Stimulated activated naive CD8-positive, alpha-beta T cell treated with anti-CD3 and anti-CD28 coated beads, Interleukin-15, Interleukin-2, amounts not matched to agents 100 ng/mL and 50 ng/mL, for 24 hours (primary cell): ENCODE results near the gene GSTO2.
"Not testable (repeated sequence)": the region's sequence is repeated elsewhere in the genome, so short reads cannot be mapped to it uniquely, and the experiment has no call there.

ENCODE experiments used
- H3K27ac Mint-ChIP-seq: one replicate; pipeline ENCODE4 v1.8.0; 2021; ENCODE audit warnings: mild to moderate bottlenecking, mixed read lengths
- H3K27me3 Mint-ChIP-seq: one replicate; pipeline ENCODE4 v1.8.0; 2021; ENCODE audit warnings: mixed read lengths
- H3K36me3 Mint-ChIP-seq: one replicate; pipeline ENCODE4 v1.8.0; 2021; ENCODE audit warnings: low read depth, mixed read lengths
- H3K4me1 Mint-ChIP-seq: one replicate; pipeline ENCODE4 v1.8.0; 2021; ENCODE audit warnings: low read depth, mixed read lengths
- H3K4me3 Mint-ChIP-seq: one replicate; pipeline ENCODE4 v1.8.0; 2021; ENCODE audit warnings: mild to moderate bottlenecking, mixed read lengths
- H3K9me3 Mint-ChIP-seq: one replicate; pipeline ENCODE4 v1.8.0; 2021; ENCODE audit warnings: mixed read lengths

Gene GSTO2

GRCh38 chr10:104268713-104269645 is at the start of gene GSTO2:
Gene GSTO2 (plus strand): TSS chr10:104269184. CDS start chr10:104274916, 5,732 bp downstream.
- peaks cover 47% of the 10 kb centered on the region for H3K36me3 Mint-ChIP-seq
- peaks cover 51% of the 10 kb centered on the region for H3K4me1 Mint-ChIP-seq
- H3K27me3 Mint-ChIP-seq: no peaks in the 10 kb centered on the region
- no peaks in the 10 kb centered on the region for H3K9me3 Mint-ChIP-seq
- H3K27ac Mint-ChIP-seq: peak within 1 kb of the TSS; percentile 93
- H3K4me3 Mint-ChIP-seq: peak within 1 kb of the TSS; percentile 85

DNA sequence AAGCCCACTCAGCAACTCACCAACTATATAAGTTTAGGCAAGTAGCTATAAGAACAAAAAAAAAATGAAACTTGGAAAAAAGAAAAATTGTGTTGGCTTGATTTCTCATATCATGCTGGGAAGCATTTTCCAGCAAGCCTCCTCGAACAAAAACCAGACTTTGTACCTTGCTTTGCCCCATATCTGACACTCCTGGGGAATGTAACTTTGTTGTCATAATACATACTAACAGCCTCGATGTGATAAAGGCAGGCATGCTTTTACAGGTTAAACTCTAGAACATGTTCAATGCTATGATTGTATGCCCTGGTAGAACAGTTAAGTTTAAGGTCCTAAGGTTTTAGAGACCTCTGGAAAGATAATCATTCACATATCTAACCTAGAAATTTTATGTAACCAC is 48.5 kb upstream of the GSTO2 start:
- Mint-ChIP-seq H3K27ac (no peak overlapping the region), H3K36me3 (no peaks in the 10 kb centered on the region), H3K27me3 (peaks cover 19% of the 10 kb centered on the region), H3K4me1 (no peaks in the 10 kb centered on the region), H3K4me3 (no peak overlapping the region), H3K9me3 (no peaks in the 10 kb centered on the region)

- H3K9me3 Mint-ChIP-seq: no peaks in the 10 kb centered on the region
- no peak overlapping the region for H3K27ac Mint-ChIP-seq
- no peaks in the 10 kb centered on the region for H3K36me3 Mint-ChIP-seq
- H3K4me3 Mint-ChIP-seq: no peak overlapping the region
- no peaks in the 10 kb centered on the region for H3K4me1 Mint-ChIP-seq
- peaks cover 19% of the 10 kb centered on the region for H3K27me3 Mint-ChIP-seq
Observed at GRCh38 chr10:104223304-104223703, 45.7 kb upstream of the GSTO2 start.

DNA sequence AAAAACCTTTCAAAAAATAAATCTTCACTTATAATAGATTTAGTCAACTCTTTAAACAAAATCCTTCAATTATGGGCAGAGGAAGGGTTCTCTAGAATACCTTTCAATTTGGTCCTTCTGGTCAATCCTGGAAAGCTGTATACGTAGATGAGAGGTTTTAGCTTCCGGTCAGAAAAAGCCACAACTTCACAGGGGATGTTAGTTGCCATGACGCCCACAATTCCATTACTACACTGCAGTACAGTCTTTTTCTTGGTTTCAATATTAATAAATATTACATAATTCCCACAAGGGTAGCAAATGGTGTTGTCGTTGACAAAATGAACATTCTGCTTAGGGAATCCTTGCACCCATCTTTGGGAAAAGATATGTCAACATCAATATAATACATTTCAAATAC is 38.5 kb upstream of the GSTO2 start:
- peaks cover 14% of the 10 kb centered on the region for H3K9me3 Mint-ChIP-seq
- H3K27me3 Mint-ChIP-seq: peaks cover 15% of the 10 kb centered on the region
- H3K4me3 Mint-ChIP-seq: no peak overlapping the region
- H3K27ac Mint-ChIP-seq: no peak overlapping the region
- peaks cover 19% of the 10 kb centered on the region for H3K4me1 Mint-ChIP-seq
- H3K36me3 Mint-ChIP-seq: no peaks in the 10 kb centered on the region

DNA sequence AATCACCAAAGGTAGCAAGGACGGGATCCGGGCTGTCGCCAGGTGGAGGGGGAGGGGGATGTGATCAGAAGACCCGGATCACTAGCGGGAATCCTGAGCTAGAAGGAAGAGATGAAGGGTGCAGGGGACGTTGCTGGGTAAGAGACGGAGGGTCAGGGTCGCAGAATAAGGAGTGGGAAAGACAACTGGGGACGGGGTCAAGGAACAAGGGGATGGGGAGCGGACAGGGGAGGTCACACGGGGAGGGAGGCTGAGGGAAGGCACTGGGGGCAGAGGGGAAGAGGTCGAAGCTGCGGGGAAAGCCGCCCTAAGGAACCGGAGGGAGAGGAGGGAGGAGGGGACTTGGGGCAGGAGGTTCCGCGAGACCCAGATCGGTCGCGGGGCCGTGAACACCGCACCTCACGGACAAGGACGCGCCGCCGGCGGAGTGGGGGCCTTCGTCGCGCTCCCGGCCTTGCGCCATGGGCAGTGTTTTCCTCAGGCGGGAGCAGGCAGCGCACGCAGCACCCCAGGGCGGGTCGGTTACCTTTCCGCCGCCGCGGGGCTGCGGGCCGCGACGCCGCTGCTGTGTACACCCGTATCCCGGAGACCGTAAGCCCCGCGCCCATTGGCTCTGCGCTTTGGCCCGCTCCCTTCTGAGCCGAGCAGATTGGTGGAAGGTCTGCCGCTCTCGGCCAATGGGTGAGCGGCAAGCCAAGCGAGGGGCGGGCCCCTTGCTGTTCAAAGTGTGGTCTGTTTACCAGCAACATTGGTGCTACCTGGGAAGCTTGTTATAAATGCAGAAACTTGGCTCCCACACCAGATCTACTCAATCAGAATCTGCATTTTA is 37.0 kb upstream of the GSTO2 start, which contains the start of gene CFAP43:
CFAP43 (minus strand) TSS at position 581 of the 829 bp plus-strand sequence; CDS start at position 463, 118 bp downstream.
- Mint-ChIP-seq H3K27ac (peak within 1 kb of the TSS; percentile 67), H3K4me3 (peak within 1 kb of the TSS; percentile 86), H3K36me3 (no peaks in the 10 kb centered on the region), H3K4me1 (peaks cover 19% of the 10 kb centered on the region), H3K27me3 (peaks cover 28% of the 10 kb centered on the region), H3K9me3 (peaks cover 18% of the 10 kb centered on the region)

- H3K36me3 Mint-ChIP-seq: no peaks in the 10 kb centered on the region
- H3K9me3 Mint-ChIP-seq: peaks cover 18% of the 10 kb centered on the region
- no peak overlapping the region for H3K27ac Mint-ChIP-seq
- H3K4me1 Mint-ChIP-seq: peaks cover 19% of the 10 kb centered on the region
- H3K4me3 Mint-ChIP-seq: peak overlapping the region; percentile 86
- peaks cover 34% of the 10 kb centered on the region for H3K27me3 Mint-ChIP-seq
Observed at GRCh38 chr10:104232613-104233102, 36.3 kb upstream of the GSTO2 start.

DNA sequence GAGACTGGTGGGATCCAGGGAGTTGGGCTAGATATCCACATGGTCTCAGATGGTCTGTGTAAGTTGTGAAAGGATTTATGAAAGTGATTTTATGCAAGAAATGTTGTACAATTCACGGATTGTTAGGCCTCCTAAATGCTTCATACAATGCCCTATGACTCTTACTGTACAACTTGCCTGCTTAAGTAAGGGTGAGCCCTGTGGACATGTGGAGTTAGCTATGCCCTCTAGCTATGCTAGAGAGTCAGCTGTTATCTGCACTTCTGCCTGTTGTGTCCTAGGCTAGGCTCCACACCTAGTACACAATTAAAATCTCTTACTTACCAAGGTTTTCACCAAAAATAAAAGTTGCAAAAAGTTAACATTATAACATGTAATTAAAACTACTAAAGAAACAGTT is 35.2 kb upstream of the GSTO2 start:
- H3K4me1 Mint-ChIP-seq: peaks cover 19% of the 10 kb centered on the region
- H3K27ac Mint-ChIP-seq: peak overlapping the region; percentile 56
- H3K27me3 Mint-ChIP-seq: peaks cover 41% of the 10 kb centered on the region
- no peaks in the 10 kb centered on the region for H3K36me3 Mint-ChIP-seq
- peak overlapping the region; percentile 50 for H3K4me3 Mint-ChIP-seq
- H3K9me3 Mint-ChIP-seq: peaks cover 18% of the 10 kb centered on the region

DNA sequence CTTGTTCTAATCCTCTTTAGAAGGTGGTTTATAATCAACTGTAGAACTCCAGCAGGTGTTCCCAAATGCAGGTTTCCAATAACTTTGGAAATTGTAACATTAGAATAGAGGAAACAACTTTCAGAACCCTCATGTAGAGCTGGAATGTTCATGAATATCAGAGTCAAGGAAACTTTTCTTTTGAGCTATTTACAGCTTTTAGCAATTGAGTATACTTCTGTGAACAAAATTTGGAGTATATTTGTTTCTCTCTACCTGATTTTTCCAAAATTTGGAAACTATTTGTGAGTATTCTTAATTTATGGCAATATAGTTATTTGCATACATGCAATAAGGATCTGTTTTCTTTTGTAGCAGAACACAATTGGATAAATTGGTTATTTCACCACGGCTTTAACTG is 34.0 kb upstream of the GSTO2 start:
- Mint-ChIP-seq H3K36me3 (no peaks in the 10 kb centered on the region), H3K27ac (no peak overlapping the region), H3K9me3 (peaks cover 18% of the 10 kb centered on the region), H3K4me1 (peaks cover 19% of the 10 kb centered on the region), H3K27me3 (peaks cover 46% of the 10 kb centered on the region), H3K4me3 (no peak overlapping the region)

DNA sequence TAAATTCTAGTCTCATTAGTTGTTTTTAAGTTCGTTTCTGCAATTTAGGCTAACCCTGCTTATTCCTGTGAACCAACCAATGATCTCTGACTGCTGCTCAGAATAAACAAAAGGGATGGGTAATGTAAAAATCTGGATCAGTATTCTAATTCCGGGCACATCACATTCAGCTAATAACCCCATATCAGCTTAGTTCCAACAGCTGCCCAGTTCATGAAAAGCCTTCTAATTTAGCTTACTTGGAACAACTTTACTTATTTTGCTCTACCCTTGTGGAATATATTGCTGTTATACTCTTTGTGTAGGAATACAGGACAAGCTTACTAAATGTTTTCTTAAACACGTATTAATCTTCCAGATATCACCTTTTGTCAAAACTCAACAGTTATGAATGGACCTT is 33.2 kb upstream of the GSTO2 start:
- Mint-ChIP-seq H3K4me3 (no peak overlapping the region), H3K9me3 (peaks cover 18% of the 10 kb centered on the region), H3K36me3 (no peaks in the 10 kb centered on the region), H3K27ac (no peak overlapping the region), H3K4me1 (peaks cover 19% of the 10 kb centered on the region), H3K27me3 (peaks cover 49% of the 10 kb centered on the region)

- H3K27me3 Mint-ChIP-seq: peaks cover 43% of the 10 kb centered on the region
- H3K9me3 Mint-ChIP-seq: peaks cover 8% of the 10 kb centered on the region
- no peaks in the 10 kb centered on the region for H3K36me3 Mint-ChIP-seq
- no peak overlapping the region for H3K4me3 Mint-ChIP-seq
- H3K27ac Mint-ChIP-seq: no peak overlapping the region
- no peaks in the 10 kb centered on the region for H3K4me1 Mint-ChIP-seq
Observed at GRCh38 chr10:104240078-104240477, 28.9 kb upstream of the GSTO2 start.

DNA sequence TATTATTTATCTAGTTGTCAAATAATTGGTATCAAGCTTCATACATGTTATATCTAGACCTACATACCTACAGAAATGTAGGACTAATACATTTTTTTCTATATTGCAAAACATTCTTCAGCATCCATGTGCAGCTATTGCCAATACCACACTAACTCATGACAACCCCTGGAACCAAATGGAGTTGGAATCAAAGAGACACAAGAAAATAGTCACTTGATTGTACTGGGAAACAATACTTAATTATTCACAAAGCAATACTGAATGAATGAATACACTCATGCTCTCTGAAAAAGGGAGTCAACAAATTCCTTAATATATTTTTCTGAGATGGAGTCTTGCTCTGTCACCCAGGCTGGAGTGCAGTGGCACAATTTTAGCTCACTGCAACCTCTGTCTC is 26.4 kb upstream of the GSTO2 start:
- Mint-ChIP-seq H3K27ac (no peak overlapping the region), H3K9me3 (no peaks in the 10 kb centered on the region), H3K27me3 (peaks cover 25% of the 10 kb centered on the region), H3K36me3 (no peaks in the 10 kb centered on the region), H3K4me3 (no peak overlapping the region), H3K4me1 (peaks cover 12% of the 10 kb centered on the region)

GRCh38 chr10:104243009-104243408 is 26.0 kb upstream of the GSTO2 start:
- H3K27ac Mint-ChIP-seq, H3K9me3 Mint-ChIP-seq, H3K4me3 Mint-ChIP-seq, H3K36me3 Mint-ChIP-seq: not testable (repeated sequence)
- H3K4me1 Mint-ChIP-seq: peaks cover 14% of the 10 kb centered on the region
- H3K27me3 Mint-ChIP-seq: peaks cover 21% of the 10 kb centered on the region

GRCh38 chr10:104243512-104243911 is 25.5 kb upstream of the GSTO2 start:
- H3K9me3 Mint-ChIP-seq: no peaks in the 10 kb centered on the region
- no peak overlapping the region for H3K27ac Mint-ChIP-seq
- no peak overlapping the region for H3K4me3 Mint-ChIP-seq
- H3K36me3 Mint-ChIP-seq: no peaks in the 10 kb centered on the region
- H3K4me1 Mint-ChIP-seq: peaks cover 14% of the 10 kb centered on the region
- H3K27me3 Mint-ChIP-seq: peaks cover 19% of the 10 kb centered on the region

- H3K4me3 Mint-ChIP-seq: no peak overlapping the region
- no peaks in the 10 kb centered on the region for H3K9me3 Mint-ChIP-seq
- peaks cover 14% of the 10 kb centered on the region for H3K27me3 Mint-ChIP-seq
- H3K36me3 Mint-ChIP-seq: no peaks in the 10 kb centered on the region
- H3K4me1 Mint-ChIP-seq: peaks cover 14% of the 10 kb centered on the region
- no peak overlapping the region for H3K27ac Mint-ChIP-seq
Observed at GRCh38 chr10:104245066-104245632, 23.8 kb upstream of the GSTO2 start.
